Measurements from ENCODE around the gene GALK2. TPM values are rescaled to one million over a fixed set of nuclear protein-coding genes. Genes with fewer than 3 reads are reported as not detected.

The GALK2 gene
- total and polyA plus RNA-seq, 2 of the 8 experiments (the other 6 are each of a cell fraction or from before 2014, with no cell fraction given), result 8.7 to 16.1 TPM

DNA sequence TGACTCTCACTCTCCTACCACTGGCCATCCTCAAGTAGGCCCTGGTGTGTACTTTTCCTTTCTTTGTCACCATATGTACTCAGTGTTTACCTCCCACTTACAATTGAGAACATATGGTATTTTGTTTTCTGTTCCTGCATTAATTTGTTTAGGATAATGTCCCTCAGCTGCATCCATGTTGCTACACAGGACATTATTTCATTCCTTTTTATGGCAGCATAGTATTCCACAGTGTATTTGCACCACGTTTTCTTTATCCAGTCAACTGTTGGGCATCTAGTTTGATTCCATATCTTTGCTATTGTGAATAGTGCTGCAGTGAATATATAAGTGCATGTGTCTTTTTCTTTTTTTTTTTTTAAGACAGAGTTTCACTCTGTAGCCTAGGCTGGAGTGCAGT lies 126.2 kb downstream of the GALK2 start:
- H4K5ac ChIP-seq (ENCODE audit: insufficient read length, low read depth, low read length), result no peak overlapping the region
- H2BK12ac ChIP-seq (ENCODE audit: low read depth, low read length), result no peak overlapping the region
- FAIRE-seq (no peak), DNase-seq (ENCODE audit: low read depth in 1 of 2, low spot score in 2 of 2) (no peak)
- no peak overlapping the region for H3K27ac ChIP-seq (ENCODE audit: low read depth, low read length)
- no peaks in the 10 kb centered on the region for H3K27me3 ChIP-seq (replicated peaks in 1 of 4; ENCODE audit: control insufficient read depth in 3 of 4, extremely low read depth in 1 of 4, insufficient read depth in 3 of 4, low read length in 3 of 4)
- CTCF ChIA-PET (ENCODE audit: partially characterized antibody), result no interaction called here
- no peaks in the 10 kb centered on the region for H3K79me1 ChIP-seq (ENCODE audit: low read depth, low read length)
- no peak overlapping the region for H2AFZ ChIP-seq (ENCODE audit: low read length)
- POLR2A ChIA-PET (ENCODE audit: partially characterized antibody), result no interaction called here
- H3K4me2 ChIP-seq (ENCODE audit: insufficient read depth in 1 of 2, low read depth in 2 of 2, low read length in 2 of 2), result no peak overlapping the region
- H3K56ac ChIP-seq (replicated peaks; ENCODE audit: insufficient read length, low read depth, low read length), result no peak overlapping the region
- no peak overlapping the region for H3K23ac ChIP-seq (ENCODE audit: insufficient read length)
- H2BK5ac ChIP-seq (ENCODE audit: low read depth, low read length), result no peak overlapping the region
- no peaks in the 10 kb centered on the region for H4K20me1 ChIP-seq (replicated peaks in 1 of 2; ENCODE audit: control insufficient read depth in 1 of 2, insufficient read depth in 2 of 2, low read length in 2 of 2)
- 0 out of 4 replicates have a peak, but pooled peaks cover 0 to 2% of the 10 kb centered on the region in 2 experiments for H3K9me3 ChIP-seq (ENCODE audit: insufficient read depth in 2 of 2, low read depth in 1 of 2, low read length in 1 of 2)
- 93% methylated on average over 1 of the region's 1 CpG; no CpG with 5 or more reads in 1 of the 2 experiments for WGBS, 2 experiments (ENCODE audit: extremely low coverage in 1 of 2, insufficient coverage in 1 of 2, insufficient read length in 1 of 2, insufficient replicate concordance in 2 of 2, low coverage in 1 of 2, low lambda C conversion rate in 2 of 2, missing lambda C conversion rate in 1 of 2)
- H4K91ac ChIP-seq (replicated peaks; ENCODE audit: insufficient read length, low read length), result no peak overlapping the region
- H3K23me2 ChIP-seq (ENCODE audit: low read depth, low read length), result no peaks in the 10 kb centered on the region; the same call in 1 of the 2 replicates
- H4K8ac ChIP-seq (ENCODE audit: extremely low read depth, insufficient read depth, low read length), result no peak overlapping the region
- no peak overlapping the region for H3K9ac ChIP-seq (replicated peaks in 1 of 4; ENCODE audit: extremely low read depth in 1 of 4, low read depth in 3 of 4, low read length in 3 of 4)
- no peak overlapping the region for H3K4ac ChIP-seq (replicated peaks; ENCODE audit: insufficient read length, low read depth, low read length)
- H3K14ac ChIP-seq (ENCODE audit: insufficient read length), result no peak overlapping the region
- H2BK120ac ChIP-seq (replicated peaks; ENCODE audit: low read depth, low read length), result no peak overlapping the region
- no peak overlapping the region for H3K18ac ChIP-seq (ENCODE audit: extremely low read depth, low read length)
- H2BK15ac ChIP-seq (ENCODE audit: low read length), result no peak overlapping the region
- H3K36me3 ChIP-seq (ENCODE audit: control insufficient read depth in 2 of 4, insufficient read depth in 4 of 4, low read length in 3 of 4), result no peaks in the 10 kb centered on the region
- peaks cover 0 to 2% (median 0%) of the 10 kb centered on the region in 4 experiments; a peak in 1 of 7 replicates for H3K4me1 ChIP-seq (replicated peaks in 1 of 4; ENCODE audit: control insufficient read depth in 3 of 4, insufficient read depth in 4 of 4, low read length in 3 of 4)
- H3K4me3 ChIP-seq (ENCODE audit: extremely low read depth in 1 of 4, insufficient read depth in 2 of 4, low read depth in 3 of 4, low read length in 4 of 4), result no peak overlapping the region
- no peak overlapping the region for H2BK20ac ChIP-seq (ENCODE audit: low read length)
- H2AK5ac ChIP-seq (ENCODE audit: low read depth, low read length), result no peak overlapping the region
- H3K79me2 ChIP-seq (ENCODE audit: control insufficient read depth in 1 of 2, insufficient read depth in 2 of 2, low read length in 2 of 2), result no peaks in the 10 kb centered on the region; a peak in 1 of 4 replicates
- TF ChIP-seq ZNF274 (IDR thresholded peaks at IDR 0.05; ENCODE audit: borderline replicate concordance, extremely low read depth, low read length), result no peak
- TF ChIP-seq MAFK (IDR thresholded peaks at IDR 0.05; ENCODE audit: low read depth, low read length), result no peak
- no peak for TF ChIP-seq RXRA (IDR thresholded peaks at IDR 0.05; ENCODE audit: insufficient read depth, low read depth, low read length)
- no peak for TF ChIP-seq CBX8 (IDR thresholded peaks at IDR 0.05; ENCODE audit: borderline replicate concordance, low read depth, low read length)

Data from H1 (cell line).